GM21360 (cell line): ENCODE measurements around the gene PLEKHA4.
"Not testable (repeated sequence)": the region's sequence is repeated elsewhere in the genome, so short reads cannot be mapped to it uniquely, and the experiment has no call there.

Experiments used
- ATAC-seq: cut with Tn5 transposase; IDR thresholded peaks from one replicate; pipeline ENCODE4 v1.9.1; 2021; ENCODE audit warnings: mild to moderate bottlenecking, moderate library complexity; ENCODE audit not compliant: unreplicated experiment

The PLEKHA4 gene

GRCh38 chr19:48867746-48868113 lies 687 bp downstream of the PLEKHA4 start:
- no peak for ATAC-seq

DNA sequence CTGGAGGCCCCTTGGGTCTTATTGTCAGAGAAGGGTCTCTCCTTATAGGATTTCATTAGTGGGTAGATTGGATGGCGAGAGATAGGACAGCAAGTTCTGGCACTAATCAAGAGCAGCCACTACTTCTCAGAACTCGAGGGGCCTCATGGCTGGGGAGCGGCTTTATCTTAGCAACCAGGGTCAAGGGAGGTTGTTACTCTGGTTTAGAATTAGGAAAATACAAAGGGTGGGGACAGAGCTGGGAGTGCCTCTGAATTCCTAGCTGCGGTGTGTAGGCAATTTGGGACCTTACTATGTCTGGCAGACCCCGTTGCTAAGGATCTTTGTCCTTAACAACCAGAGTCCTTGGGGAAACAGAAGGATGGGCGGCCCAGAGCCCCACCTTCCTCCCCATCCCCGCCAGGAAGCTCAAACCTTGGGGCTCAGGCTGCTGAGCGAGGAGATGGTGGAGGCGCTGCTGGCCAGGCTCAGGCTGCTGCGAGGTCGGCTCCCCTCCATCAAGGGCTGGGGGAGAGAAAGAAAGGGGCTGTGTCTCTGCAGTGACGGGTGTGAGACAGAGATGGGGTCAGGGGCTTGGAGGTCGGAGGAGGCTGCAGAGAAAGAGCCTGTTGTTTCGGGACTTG lies 1.2 kb downstream of the PLEKHA4 start:
- ATAC-seq: no peak

- ATAC-seq: no peak
Observed at GRCh38 chr19:48866692-48867091, 1.7 kb downstream of the PLEKHA4 start.

- ATAC-seq: no peak
Observed at GRCh38 chr19:48862827-48863226, 5.6 kb downstream of the PLEKHA4 start.

DNA sequence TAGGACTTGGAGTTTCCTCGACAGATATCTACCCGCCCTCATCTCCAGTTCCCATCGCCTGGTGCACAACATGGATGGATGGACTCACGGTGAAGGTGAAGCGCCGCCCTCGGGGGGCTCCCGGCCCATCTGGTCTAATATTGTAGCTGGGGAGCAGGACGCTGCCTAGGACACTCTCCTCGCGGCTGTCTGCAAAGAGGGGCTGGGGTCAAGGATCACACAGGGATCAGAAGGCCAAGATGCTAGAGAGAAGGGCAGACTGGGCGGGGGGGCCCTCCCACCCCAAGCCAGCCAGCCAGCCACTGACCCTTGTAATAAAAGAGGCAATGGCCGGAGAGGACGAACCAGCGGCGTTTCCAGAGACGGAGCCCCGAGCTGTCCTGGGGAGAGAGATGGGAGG lies 7.1 kb downstream of the PLEKHA4 start:
- no peak for ATAC-seq

DNA sequence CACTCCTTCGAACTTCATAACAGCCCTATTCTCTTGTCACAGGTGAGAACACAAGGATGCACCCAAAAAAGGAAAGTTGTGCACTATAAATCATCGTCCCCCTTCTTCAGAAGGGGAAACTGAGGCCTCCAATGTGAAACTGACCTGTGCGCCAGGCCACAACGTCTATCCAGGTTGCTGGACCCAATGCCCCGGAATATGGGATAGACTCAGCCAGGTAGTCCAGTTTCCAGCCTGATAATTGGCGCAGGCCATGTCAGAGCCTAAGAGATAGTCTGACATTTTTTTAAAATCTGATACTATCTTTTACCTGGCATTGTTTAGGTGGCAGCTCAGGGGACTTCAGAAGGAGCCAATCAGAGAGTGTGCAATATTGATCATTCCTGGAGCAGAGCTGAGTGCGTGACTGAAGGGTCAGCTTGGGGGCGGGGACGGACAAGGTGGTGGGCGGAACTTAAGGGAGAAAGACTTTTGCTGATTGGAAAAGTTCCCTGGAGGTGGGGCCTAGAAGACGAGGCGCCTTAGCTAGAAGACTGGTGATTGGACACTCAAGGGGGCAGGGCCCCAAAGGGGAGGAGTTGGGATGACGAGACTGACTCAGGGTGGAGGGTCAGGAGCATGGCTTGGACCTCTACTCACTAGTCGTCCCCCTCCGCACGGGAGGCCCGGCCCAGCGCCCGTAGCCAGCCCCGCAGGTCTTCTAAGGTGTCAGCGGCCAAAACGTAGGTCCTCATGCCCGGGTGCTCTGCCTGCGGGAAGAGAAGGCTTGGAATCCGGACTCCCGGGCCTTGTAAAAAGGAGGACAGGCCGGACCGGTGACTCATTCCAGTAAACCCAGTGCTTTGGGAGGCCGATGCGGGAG lies 8.5 kb downstream of the PLEKHA4 start:
- ATAC-seq: no peak

- ATAC-seq: no peak
Observed at GRCh38 chr19:48858984-48859710, 9.3 kb downstream of the PLEKHA4 start.

DNA sequence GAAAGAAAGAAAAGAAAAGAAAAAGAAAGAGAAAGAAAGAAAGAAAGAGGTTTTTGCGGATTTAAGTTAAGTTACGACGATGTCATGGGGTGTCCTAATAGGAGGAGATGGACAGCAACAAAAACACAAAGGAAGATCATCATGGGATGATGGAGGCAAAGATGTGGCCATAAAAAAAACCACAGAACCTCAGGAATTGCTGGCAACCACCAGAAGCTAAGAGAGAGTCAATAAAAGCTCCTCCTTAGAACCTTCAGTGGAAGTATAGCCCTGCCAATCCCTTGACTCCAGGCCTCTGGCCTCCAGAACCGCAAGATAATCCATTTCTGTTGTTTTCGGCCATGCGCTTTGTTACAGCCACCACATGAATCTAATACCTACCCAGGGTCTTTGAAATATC lies 11.5 kb downstream of the PLEKHA4 start:
- no peak for ATAC-seq

DNA sequence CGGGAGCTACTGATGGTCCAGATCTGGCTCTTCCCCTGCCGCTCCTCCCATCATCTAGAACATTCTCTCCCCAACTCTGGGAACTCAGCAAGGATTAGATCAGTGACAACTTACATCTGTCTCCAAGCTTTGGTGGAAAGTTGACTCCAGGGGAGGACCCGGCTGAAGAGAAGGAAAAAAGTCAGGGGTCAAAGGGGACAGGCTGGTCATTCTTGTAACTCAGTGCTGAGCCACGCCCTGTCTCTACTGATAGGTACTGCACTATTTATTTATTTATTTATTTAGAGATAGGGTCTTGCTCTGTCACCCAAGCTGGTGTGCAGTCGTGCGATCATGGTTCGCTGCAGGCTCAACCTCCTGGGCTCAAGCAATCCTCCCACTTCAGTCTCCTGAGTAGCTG lies 14.3 kb downstream of the PLEKHA4 start:
- ATAC-seq: no peak

DNA sequence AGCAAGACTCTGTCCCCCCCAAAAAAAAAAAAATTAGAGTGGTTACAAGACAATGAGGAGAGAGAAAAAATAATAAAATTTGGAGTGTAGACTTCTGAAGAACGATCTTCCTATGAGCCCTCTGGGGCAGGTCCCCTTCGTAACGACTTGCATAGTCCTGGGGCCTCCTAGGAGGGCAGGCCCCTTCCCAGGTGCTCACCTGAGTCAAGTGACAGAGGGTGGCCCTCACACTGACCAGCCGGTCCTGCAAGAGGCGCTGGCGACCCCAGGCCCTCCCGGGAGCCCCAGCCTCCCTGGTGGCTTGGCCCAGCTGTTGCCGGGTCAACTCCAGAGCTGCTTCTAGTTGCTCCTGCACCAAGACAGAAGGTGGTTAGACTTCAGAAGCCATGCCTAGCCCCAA lies 14.9 kb downstream of the PLEKHA4 start:
- ATAC-seq: no peak

GRCh38 chr19:48852292-48852691 lies 16.1 kb downstream of the PLEKHA4 start:
- no peak for ATAC-seq

DNA sequence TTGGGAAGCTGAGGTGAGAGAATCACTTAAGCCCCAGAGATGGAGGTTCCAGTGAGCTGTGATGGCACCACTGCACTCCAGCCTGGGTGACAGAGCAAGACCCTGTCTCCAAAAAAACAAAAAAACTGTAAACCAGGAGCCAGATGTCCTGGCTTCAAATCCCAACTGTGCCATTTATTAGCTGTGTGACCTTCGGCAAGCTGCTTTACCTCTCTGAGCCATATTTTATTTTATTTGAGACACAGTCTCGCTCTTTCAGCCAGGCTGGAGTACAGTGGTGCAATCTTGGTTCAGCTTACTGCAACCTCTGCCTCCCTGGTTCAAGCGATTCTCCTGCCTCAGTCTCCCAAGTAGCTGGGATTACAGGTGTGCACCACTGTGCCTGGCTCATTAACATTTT lies 21.8 kb downstream of the PLEKHA4 start:
- not testable (repeated sequence) for ATAC-seq

GRCh38 chr19:48845384-48845783 lies 23.0 kb downstream of the PLEKHA4 start:
- no peak for ATAC-seq

DNA sequence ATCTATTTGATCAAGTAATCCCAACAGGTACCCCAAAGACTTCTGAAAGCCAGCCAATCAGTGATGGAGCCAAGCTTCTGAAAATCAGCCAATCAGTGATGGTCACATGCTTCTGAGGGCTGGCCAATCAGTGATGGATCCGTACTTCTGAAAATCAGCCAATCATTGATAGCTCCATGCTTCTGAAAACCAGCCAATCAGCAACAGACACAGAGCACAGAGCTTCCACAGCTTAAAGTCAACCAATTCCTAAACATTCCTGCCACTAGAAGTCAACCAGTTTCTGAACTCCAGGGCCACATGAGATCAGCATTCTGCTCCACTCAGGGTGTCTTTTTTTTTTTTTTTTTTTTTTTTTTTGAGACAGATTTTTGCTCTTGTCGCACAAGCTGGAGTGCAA lies 23.9 kb downstream of the PLEKHA4 start:
- ATAC-seq: no peak

DNA sequence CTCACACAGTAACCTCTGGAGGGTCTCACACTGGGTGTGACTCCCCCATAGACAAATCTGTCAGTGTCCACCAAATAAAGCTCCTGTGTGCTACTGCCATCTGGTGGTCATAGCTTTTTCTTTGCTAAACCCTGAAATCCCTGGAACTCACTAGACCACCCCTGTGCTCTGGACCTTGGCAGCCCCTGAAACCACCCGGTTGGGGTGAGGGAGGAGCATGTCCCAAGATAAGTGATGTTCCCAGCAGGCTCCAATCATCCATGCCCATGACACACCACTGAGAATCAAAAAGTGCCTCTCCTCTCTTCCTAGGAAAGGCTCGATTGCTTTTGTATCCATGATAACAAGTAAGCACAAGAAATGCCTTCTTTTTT lies 25.6 kb downstream of the PLEKHA4 start:
- ATAC-seq: no peak

DNA sequence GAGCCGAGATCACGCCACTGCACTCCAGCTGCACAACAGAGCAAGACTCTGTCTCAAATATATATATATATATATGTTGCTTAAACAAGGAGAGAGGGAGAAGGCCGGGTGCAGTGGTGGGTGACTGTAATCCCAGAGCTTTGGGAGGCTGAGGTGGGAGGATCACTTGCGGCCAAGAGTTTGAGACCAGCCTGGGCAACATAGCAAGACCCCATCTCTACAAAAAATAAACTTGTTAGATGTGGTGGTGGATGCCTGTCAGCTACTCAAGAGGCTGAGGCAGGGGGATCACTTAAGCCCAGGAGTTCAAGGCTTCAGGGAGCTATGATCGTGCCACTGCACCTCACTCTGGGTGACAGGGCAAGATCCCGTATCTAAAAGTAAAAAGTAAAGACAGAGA lies 26.8 kb downstream of the PLEKHA4 start:
- no peak for ATAC-seq

GRCh38 chr19:48841047-48841446 lies 27.4 kb downstream of the PLEKHA4 start:
- ATAC-seq: no peak

- ATAC-seq: no peak
Observed at GRCh38 chr19:48837687-48838086, 30.7 kb downstream of the PLEKHA4 start.

GRCh38 chr19:48837051-48837524 lies 31.3 kb downstream of the PLEKHA4 start:
- ATAC-seq: peak; percentile 61

DNA sequence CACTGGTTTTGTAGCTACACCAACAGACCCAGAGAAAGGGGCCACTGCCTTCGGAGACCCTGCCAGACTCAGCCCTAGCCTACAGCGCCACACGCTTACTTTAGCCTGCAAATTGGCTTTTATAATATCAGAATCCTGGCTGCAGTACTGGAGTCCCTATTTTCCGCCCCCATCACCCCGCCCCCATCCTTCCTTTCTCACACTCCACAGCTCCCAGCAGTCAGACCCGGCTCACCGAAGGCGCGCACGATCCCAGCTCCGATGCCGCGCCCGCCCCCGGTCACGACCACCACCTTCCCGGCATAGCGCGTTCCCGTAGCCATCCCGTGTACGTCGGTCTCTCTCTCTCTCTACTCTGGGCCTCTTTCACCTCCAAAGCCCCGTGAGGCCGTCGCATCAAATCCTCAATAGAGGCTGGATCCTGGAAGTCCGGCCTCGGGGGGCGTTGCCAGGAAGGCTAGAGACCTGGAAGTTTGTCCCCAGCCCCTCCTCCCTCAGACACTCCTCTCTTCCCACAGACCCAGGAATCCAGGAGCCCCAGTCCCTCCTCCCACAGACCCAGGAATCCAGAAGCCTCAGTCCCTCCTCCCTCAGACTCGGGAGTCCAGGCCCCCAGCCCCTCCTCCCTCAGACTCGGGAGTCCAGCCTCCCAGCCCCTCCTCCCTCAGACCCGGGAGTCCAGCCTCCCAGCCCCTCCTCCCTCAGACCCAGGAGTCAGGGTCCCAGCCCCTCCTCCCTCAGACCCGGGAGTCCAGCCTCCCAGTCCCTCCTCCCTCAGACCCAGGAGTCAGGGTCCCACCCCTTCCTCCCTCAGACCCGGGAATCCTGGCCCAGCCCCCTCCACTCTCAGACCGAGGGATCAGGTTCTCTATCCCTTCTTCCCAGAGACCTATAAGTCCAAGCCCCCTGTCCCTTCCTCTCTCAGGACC lies 32.1 kb downstream of the PLEKHA4 start, which contains the start of gene HSD17B14:
HSD17B14 (minus strand) TSS at position 403 of the 929 bp plus-strand sequence; CDS start at position 323, 80 bp downstream.
- ATAC-seq: no peak

DNA sequence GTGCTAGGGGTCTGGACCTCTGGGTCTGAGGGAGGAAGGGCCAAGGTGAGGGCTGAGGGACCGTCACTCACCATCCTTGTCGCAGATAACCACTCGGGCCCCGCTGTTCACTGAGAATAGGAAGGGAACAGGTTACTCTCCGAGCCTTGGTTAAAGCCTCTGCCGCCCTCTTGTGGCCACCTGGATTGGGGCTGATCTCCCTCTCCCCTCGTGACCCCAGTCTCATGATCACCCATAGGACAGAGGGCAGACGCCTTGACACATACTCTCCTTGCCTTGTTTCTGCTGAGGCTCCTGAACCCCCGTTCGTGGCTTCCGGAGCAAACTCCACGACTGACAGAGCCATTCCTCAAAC lies 32.7 kb downstream of the PLEKHA4 start:
- ATAC-seq: peak; percentile 50
